Astrocyte (in vitro differentiated cells and primary cell): ENCODE measurements around the gene ILDR1. TPM values are rescaled to one million over a fixed set of nuclear protein-coding genes. Genes with fewer than 3 reads are reported as not detected.

Source experiments
- DNase-seq: peaks from one replicate; pipeline ENCODE4 v3.0.0-alpha.2; 2010; ENCODE audit warnings: low read depth
- FAIRE-seq: peaks from 2 replicates; lab custom pipeline; 2011; peaks lifted over from hg19 to GRCh38; lab: Jason Lieb, UNC
- H2AFZ ChIP-seq: 2 replicates; pipeline ENCODE4 v1.6.0; 2012; ENCODE audit warnings: low read depth, low read length, inconsistent platforms
- H3K27ac ChIP-seq: 2 replicates; pipeline ENCODE4 v1.5.1; 2011; ENCODE audit warnings: low read depth, low read length, inconsistent platforms
- H3K27me3 ChIP-seq: 2 replicates; pipeline ENCODE4 v1.6.0; 2011; ENCODE audit warnings: low read length, inconsistent platforms; ENCODE audit not compliant: insufficient read depth
- H3K36me3 ChIP-seq: 2 replicates; pipeline ENCODE4 v1.5.1; 2011; ENCODE audit warnings: low read length, inconsistent platforms; ENCODE audit not compliant: insufficient read depth
- H3K4me1 ChIP-seq: 2 replicates; pipeline ENCODE4 v1.5.1; 2011; ENCODE audit warnings: low read length, inconsistent platforms; ENCODE audit not compliant: insufficient read depth
- H3K4me2 ChIP-seq: 2 replicates; pipeline ENCODE4 v1.6.0; 2012; ENCODE audit warnings: low read length, inconsistent platforms
- H3K4me3 ChIP-seq: 2 replicates; pipeline ENCODE4 v1.5.1; 2011; ENCODE audit warnings: low read depth, mild to moderate bottlenecking, low read length, inconsistent platforms; ENCODE audit not compliant: insufficient read depth
- H3K79me2 ChIP-seq: 2 replicates; pipeline ENCODE4 v1.6.0; 2012; ENCODE audit warnings: mild to moderate bottlenecking, low read length, inconsistent platforms; ENCODE audit not compliant: insufficient read depth
- H3K9ac ChIP-seq: 2 replicates; pipeline ENCODE4 v1.6.0; 2012; ENCODE audit warnings: mild to moderate bottlenecking, low read length, inconsistent platforms
- H3K9me3 ChIP-seq: 2 replicates; pipeline ENCODE4 v1.5.1; 2012; ENCODE audit warnings: low read depth, mild to moderate bottlenecking, low read length, inconsistent platforms; ENCODE audit not compliant: insufficient read depth
- H4K20me1 ChIP-seq: 2 replicates; pipeline ENCODE4 v1.6.0; 2012; ENCODE audit warnings: low read length, inconsistent platforms; ENCODE audit not compliant: insufficient read depth
- H3K27ac Mint-ChIP-seq: one replicate; pipeline ENCODE4 v1.8.0; 2021; ENCODE audit warnings: mild to moderate bottlenecking, mixed read lengths; ENCODE audit not compliant: unreplicated experiment
- H3K27me3 Mint-ChIP-seq: one replicate; pipeline ENCODE4 v1.8.0; 2021; ENCODE audit warnings: low read depth, mixed read lengths; ENCODE audit not compliant: unreplicated experiment
- H3K36me3 Mint-ChIP-seq: one replicate; pipeline ENCODE4 v1.8.0; 2021; ENCODE audit warnings: low read depth, mixed read lengths; ENCODE audit not compliant: unreplicated experiment
- H3K4me1 Mint-ChIP-seq: one replicate; pipeline ENCODE4 v1.8.0; 2021; ENCODE audit warnings: low read depth, mixed read lengths; ENCODE audit not compliant: unreplicated experiment
- H3K4me3 Mint-ChIP-seq: one replicate; pipeline ENCODE4 v1.8.0; 2021; ENCODE audit warnings: mild to moderate bottlenecking, moderate library complexity, mixed read lengths; ENCODE audit not compliant: unreplicated experiment
- H3K9me3 Mint-ChIP-seq: one replicate; pipeline ENCODE4 v1.8.0; 2021; ENCODE audit warnings: mild to moderate bottlenecking, mixed read lengths; ENCODE audit not compliant: unreplicated experiment
- EZH2 ChIP-seq: IDR thresholded peaks from 2 replicates; pipeline ENCODE4 v1.6.1; 2012; ENCODE audit warnings: mild to moderate bottlenecking, low read length, inconsistent platforms; ENCODE audit not compliant: insufficient read depth
- total RNA-seq: library from RNA; stranded (reverse); gene quantifications from 2 replicates; pipeline ENCODE4 v1.2.1, GENCODE V29; 2021
- TF ChIP-seq, protein P1 (sequence below): IDR thresholded peaks from 2 replicates; pipeline ENCODE4 v1.5.1; 2011; ENCODE audit warnings: low read depth, mild to moderate bottlenecking, inconsistent platforms, low read length, moderate library complexity; ENCODE audit not compliant: insufficient read depth

Gene ILDR1
- total RNA-seq, 1 donor from 2014 or later, result not detected

DNA sequence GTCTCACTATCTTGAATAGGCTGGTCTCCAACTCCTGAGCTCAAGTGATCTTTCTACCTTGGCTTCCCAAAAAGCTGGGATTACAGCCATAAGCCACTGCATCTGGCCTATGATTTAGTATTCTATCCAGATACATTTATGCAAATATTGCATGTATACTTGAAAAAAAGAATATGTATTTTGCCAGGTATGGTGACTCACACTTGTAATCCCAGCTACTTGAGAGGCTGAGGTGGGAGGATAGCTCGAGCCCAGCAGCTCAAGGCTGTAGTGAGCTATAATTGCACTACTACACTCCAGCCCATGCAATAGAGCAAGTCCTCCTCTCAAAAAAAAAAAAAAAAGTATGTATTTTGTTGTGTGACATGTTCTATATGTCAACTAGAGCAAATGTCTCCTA, 73.4 kb downstream of the ILDR1 start:
- FAIRE-seq, result no peak
- no peaks in the 10 kb centered on the region for H3K36me3 ChIP-seq
- no peak overlapping the region for H3K9ac ChIP-seq
- no peaks in the 10 kb centered on the region for H3K27me3 Mint-ChIP-seq
- H3K36me3 Mint-ChIP-seq, result no peaks in the 10 kb centered on the region
- no peak overlapping the region for H3K4me2 ChIP-seq
- no peaks in the 10 kb centered on the region for H3K79me2 ChIP-seq
- H3K4me3 Mint-ChIP-seq, result no peak overlapping the region
- no peaks in the 10 kb centered on the region for H3K4me1 ChIP-seq
- H3K4me1 Mint-ChIP-seq, result no peaks in the 10 kb centered on the region
- H3K27ac Mint-ChIP-seq, result no peak overlapping the region
- no peak overlapping the region for H3K4me3 ChIP-seq
- no peaks in the 10 kb centered on the region for H4K20me1 ChIP-seq
- H3K9me3 Mint-ChIP-seq, result no peaks in the 10 kb centered on the region
- no peak for DNase-seq
- no peaks in the 10 kb centered on the region for H3K9me3 ChIP-seq
- TF ChIP-seq, protein P1, sequence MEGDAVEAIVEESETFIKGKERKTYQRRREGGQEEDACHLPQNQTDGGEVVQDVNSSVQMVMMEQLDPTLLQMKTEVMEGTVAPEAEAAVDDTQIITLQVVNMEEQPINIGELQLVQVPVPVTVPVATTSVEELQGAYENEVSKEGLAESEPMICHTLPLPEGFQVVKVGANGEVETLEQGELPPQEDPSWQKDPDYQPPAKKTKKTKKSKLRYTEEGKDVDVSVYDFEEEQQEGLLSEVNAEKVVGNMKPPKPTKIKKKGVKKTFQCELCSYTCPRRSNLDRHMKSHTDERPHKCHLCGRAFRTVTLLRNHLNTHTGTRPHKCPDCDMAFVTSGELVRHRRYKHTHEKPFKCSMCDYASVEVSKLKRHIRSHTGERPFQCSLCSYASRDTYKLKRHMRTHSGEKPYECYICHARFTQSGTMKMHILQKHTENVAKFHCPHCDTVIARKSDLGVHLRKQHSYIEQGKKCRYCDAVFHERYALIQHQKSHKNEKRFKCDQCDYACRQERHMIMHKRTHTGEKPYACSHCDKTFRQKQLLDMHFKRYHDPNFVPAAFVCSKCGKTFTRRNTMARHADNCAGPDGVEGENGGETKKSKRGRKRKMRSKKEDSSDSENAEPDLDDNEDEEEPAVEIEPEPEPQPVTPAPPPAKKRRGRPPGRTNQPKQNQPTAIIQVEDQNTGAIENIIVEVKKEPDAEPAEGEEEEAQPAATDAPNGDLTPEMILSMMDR, result no peak
- TF ChIP-seq EZH2, result no peak
- H3K27me3 ChIP-seq, result no peaks in the 10 kb centered on the region
- H2AFZ ChIP-seq, result no peak overlapping the region
- H3K27ac ChIP-seq, result no peak overlapping the region

DNA sequence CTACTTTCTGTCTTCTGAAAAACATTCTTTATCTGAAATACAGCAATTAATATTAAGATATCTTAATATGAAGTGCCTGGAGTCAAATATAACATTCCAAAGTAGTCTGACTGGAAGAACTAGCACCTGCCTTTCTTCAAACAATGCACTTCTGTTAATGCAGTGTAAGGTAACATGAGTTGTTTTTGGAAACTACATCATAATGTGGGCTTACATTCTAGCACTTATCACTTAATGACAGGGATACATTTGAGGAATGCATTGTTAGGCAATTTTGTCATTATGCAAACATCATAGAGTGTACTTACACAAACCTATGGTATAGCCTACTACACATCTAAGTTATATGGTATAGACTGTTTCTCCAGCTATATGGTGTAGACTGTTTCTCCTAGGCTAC, 78.6 kb downstream of the ILDR1 start:
- no peak for FAIRE-seq
- H3K4me3 ChIP-seq, result no peak overlapping the region
- H3K36me3 ChIP-seq, result no peaks in the 10 kb centered on the region
- Mint-ChIP-seq H3K4me3 (no peak overlapping the region), H3K27me3 (no peaks in the 10 kb centered on the region), H3K9me3 (no peaks in the 10 kb centered on the region), H3K27ac (no peak overlapping the region), H3K4me1 (no peaks in the 10 kb centered on the region), H3K36me3 (no peaks in the 10 kb centered on the region)
- H3K79me2 ChIP-seq, result no peaks in the 10 kb centered on the region
- no peaks in the 10 kb centered on the region for H3K27me3 ChIP-seq
- H3K4me2 ChIP-seq, result no peak overlapping the region
- TF ChIP-seq, protein P1, result no peak
- no peak for TF ChIP-seq EZH2
- no peaks in the 10 kb centered on the region for H4K20me1 ChIP-seq
- H3K9me3 ChIP-seq, result no peaks in the 10 kb centered on the region
- no peaks in the 10 kb centered on the region for H3K4me1 ChIP-seq
- H2AFZ ChIP-seq, result no peak overlapping the region
- DNase-seq, result no peak
- H3K27ac ChIP-seq, result no peak overlapping the region
- no peak overlapping the region for H3K9ac ChIP-seq

DNA sequence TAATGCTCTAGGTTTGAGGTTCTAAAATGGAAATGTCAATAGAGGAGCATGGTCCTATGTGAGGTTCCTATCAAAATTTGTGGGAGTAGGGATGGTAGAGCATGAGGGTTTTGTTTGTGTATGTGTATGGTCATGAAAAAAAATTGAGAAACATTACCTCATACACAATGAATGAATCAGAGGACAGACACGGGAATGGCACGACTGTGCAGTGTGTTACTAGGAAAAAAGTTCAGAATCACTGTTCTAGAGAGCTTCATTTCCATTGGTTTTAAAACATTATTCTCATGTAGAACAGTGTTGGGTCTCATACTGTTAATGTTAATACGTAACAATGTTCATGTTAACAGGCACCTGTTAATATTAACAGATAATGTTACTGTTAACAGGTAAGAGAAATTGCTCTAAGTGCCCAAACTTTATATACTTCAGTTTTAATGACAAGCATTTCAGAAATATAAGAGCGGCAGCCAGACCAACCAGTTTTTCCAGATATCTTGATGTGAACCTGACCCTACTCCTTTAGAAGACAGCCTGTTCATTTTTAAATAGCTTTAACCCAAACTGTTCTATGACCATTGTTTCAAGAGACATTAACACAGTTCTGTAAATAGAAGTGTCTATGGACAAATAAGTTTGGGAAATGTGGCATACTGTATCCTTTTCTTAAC, 79.8 kb downstream of the ILDR1 start:
- DNase-seq, result no peak
- no peak overlapping the region for H3K4me3 Mint-ChIP-seq
- H3K9me3 ChIP-seq, result no peaks in the 10 kb centered on the region
- no peaks in the 10 kb centered on the region for H3K27me3 Mint-ChIP-seq
- H3K4me3 ChIP-seq, result no peak overlapping the region
- no peak overlapping the region for H2AFZ ChIP-seq
- H3K4me2 ChIP-seq, result no peak overlapping the region
- H3K9me3 Mint-ChIP-seq, result no peaks in the 10 kb centered on the region
- H3K4me1 Mint-ChIP-seq, result no peaks in the 10 kb centered on the region
- no peaks in the 10 kb centered on the region for H3K36me3 Mint-ChIP-seq
- no peak overlapping the region for H3K27ac ChIP-seq
- H3K79me2 ChIP-seq, result no peaks in the 10 kb centered on the region
- TF ChIP-seq, protein P1, result no peak
- no peak for TF ChIP-seq EZH2
- H3K9ac ChIP-seq, result no peak overlapping the region
- H3K27ac Mint-ChIP-seq, result no peak overlapping the region
- no peaks in the 10 kb centered on the region for H3K4me1 ChIP-seq
- no peak for FAIRE-seq
- no peaks in the 10 kb centered on the region for H4K20me1 ChIP-seq
- no peaks in the 10 kb centered on the region for H3K36me3 ChIP-seq
- no peaks in the 10 kb centered on the region for H3K27me3 ChIP-seq
